PC-9 (cell line): ENCODE data around the gene SND1. TPM values are rescaled to one million over a fixed set of nuclear protein-coding genes. Genes with fewer than 3 reads are reported as not detected.

Experiments
- BruUV-seq: library from RNA; stranded (reverse); fragments of 400-500 nt; replicated peaks from 2 replicates; lab custom pipeline; 2021; lab: Mats Ljungman, UMichigan
- CTCF ChIA-PET: fragments of 300-600 bp; sonication (Branson Sonifier 250); formaldehyde crosslinking; loops from one replicate; lab custom pipeline; 2022; ENCODE audit warnings: antibody characterized with exemption; lab: Charles Lee
- POLR2A ChIA-PET: fragments of 300-600 bp; sonication (Branson Sonifier 250); formaldehyde crosslinking; loops from one replicate; lab custom pipeline; 2022; ENCODE audit warnings: antibody characterized with exemption; ENCODE audit not compliant: unreplicated experiment; lab: Charles Lee
- DNase-seq, 2 experiments: peaks; one replicate each; pipeline versions ENCODE4 v3.0.0 to v3.0.0-alpha.2; 2015 to 2022; ENCODE audit warnings: mixed read lengths in 1 of 2
- H2AFZ ChIP-seq: fragments of 200-600 bp; sonication (generic); 2 replicates; pipeline ENCODE4 v1.8.1; 2017; ENCODE audit warnings: antibody characterized with exemption
- H3F3A ChIP-seq: fragments of 200-600 bp; sonication (generic); 2 replicates; pipeline ENCODE4 v1.8.1; 2017; ENCODE audit warnings: antibody characterized with exemption, mild to moderate bottlenecking, low read depth; ENCODE audit not compliant: insufficient read depth
- H3K27ac ChIP-seq: fragments of 200-600 bp; sonication (generic); 2 replicates; pipeline ENCODE4 v1.6.1; 2016; ENCODE audit warnings: mixed run types
- H3K27me3 ChIP-seq: fragments of 200-600 bp; sonication (generic); 2 replicates; pipeline ENCODE4 v1.6.1; 2016; ENCODE audit warnings: low read depth, mixed run types; ENCODE audit not compliant: insufficient read depth
- H3K36me3 ChIP-seq: fragments of 200-600 bp; sonication (generic); 2 replicates; pipeline ENCODE4 v1.6.1; 2016; ENCODE audit warnings: low read depth, mixed run types
- H3K4me1 ChIP-seq: fragments of 200-600 bp; sonication (generic); replicated peaks from 2 replicates; pipeline ENCODE4 v1.6.1; 2016; ENCODE audit warnings: mixed run types; ENCODE audit not compliant: insufficient read depth
- H3K4me2 ChIP-seq: fragments of 200-600 bp; sonication (generic); 2 replicates; pipeline ENCODE4 v1.6.1; 2017; ENCODE audit warnings: mixed run types
- H3K4me3 ChIP-seq: fragments of 200-600 bp; sonication (generic); 2 replicates; pipeline ENCODE4 v1.6.1; 2016; ENCODE audit warnings: mixed run types
- H3K79me2 ChIP-seq: fragments of 200-600 bp; sonication (generic); 2 replicates; pipeline ENCODE4 v1.6.1; 2017; ENCODE audit warnings: low read depth, mixed run types
- H3K9me2 ChIP-seq: fragments of 200-600 bp; sonication (generic); 2 replicates; pipeline ENCODE4 v1.8.1; 2017; ENCODE audit warnings: mild to moderate bottlenecking; ENCODE audit not compliant: insufficient read depth
- H3K9me3 ChIP-seq: fragments of 200-600 bp; sonication (generic); 2 replicates; pipeline ENCODE4 v1.8.1; 2016; ENCODE audit warnings: low read depth; ENCODE audit not compliant: insufficient read depth
- H4K20me1 ChIP-seq: fragments of 200-600 bp; sonication (generic); 2 replicates; pipeline ENCODE4 v1.8.1; 2017; ENCODE audit not compliant: insufficient read depth
- EZH2 ChIP-seq: fragments of 200-600 bp; sonication (generic); IDR thresholded peaks from 2 replicates; pipeline ENCODE4 v1.8.0; 2017; ENCODE audit warnings: antibody characterized with exemption, low read depth
- intact Hi-C: fragments of 100-400 bp; cut with micrococcal nuclease; formaldehyde crosslinking; loops from one replicate; pipeline ENCODE4 v1.10.0; 2022; ENCODE audit not compliant: unreplicated experiment
- total RNA-seq: library from RNA; stranded (reverse); gene quantifications from 2 replicates; pipeline ENCODE4 v1.2.3, GENCODE V29; 2021
- TF ChIP-seq, protein P1 (sequence below): fragments of 200-600 bp; sonication (generic); conservative IDR thresholded peaks from 2 replicates; pipeline ENCODE4 v1.6.1; 2017; ENCODE audit warnings: mixed run types, antibody characterized with exemption, mild to moderate bottlenecking, moderate library complexity

SND1 gene
- total RNA-seq, 1 experiment from 2014 or later = 273 TPM

DNA sequence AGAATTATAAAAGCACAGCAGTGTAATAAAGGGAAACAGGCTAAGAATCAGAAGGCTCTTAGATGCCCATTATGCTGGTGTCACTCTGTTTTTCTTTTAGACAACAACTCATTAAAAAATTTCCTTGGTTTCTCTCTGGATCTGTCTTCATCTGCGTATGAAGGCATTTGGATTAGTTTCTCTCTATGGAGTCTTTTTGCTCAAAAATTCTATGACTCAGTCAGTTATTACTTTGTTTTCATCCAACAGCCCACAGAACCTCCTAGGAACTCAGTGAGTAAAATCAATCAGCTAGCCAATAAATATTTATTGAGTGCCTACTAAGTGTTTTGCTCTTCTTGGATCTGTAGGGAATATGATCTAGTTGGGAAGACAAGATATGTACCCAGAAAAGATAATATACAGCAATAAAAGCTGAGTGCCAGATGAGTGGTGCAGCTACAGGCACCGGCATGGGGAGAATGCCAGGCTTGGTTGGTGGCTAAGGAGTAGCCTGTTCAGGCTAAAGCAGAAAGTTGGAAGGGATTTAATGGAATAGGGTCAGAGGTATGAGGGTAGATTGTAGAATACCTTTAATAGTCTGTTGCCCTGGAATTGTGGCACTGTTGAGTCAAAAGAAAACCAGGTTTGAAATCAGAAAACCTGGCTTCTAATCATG lies 223.1 kb downstream of the SND1 start:
- Histone ChIP-seq H3K4me1 (no peaks in the 10 kb centered on the region), H3K36me3 (no peaks in the 10 kb centered on the region), H3K27ac (no peak overlapping the region), H2AFZ (no peak overlapping the region), H3K4me2 (no peak overlapping the region), H3K9me3 (no peaks in the 10 kb centered on the region), H3K79me2 (peaks cover 34% of the 10 kb centered on the region), H3K4me3 (no peak overlapping the region), H3K9me2 (no peaks in the 10 kb centered on the region), H3K27me3 (no peaks in the 10 kb centered on the region), H3F3A (no peaks in the 10 kb centered on the region), H4K20me1 (peaks cover 18% of the 10 kb centered on the region)
- DNase-seq = no peak
- POLR2A ChIA-PET = no interaction called here
- CTCF ChIA-PET = no interaction called here
- no TSS peak for BruUV-seq
- TF ChIP-seq, protein P1, sequence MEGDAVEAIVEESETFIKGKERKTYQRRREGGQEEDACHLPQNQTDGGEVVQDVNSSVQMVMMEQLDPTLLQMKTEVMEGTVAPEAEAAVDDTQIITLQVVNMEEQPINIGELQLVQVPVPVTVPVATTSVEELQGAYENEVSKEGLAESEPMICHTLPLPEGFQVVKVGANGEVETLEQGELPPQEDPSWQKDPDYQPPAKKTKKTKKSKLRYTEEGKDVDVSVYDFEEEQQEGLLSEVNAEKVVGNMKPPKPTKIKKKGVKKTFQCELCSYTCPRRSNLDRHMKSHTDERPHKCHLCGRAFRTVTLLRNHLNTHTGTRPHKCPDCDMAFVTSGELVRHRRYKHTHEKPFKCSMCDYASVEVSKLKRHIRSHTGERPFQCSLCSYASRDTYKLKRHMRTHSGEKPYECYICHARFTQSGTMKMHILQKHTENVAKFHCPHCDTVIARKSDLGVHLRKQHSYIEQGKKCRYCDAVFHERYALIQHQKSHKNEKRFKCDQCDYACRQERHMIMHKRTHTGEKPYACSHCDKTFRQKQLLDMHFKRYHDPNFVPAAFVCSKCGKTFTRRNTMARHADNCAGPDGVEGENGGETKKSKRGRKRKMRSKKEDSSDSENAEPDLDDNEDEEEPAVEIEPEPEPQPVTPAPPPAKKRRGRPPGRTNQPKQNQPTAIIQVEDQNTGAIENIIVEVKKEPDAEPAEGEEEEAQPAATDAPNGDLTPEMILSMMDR = no peak
- no peak for TF ChIP-seq EZH2
- intact Hi-C loops = no loop called here

DNA sequence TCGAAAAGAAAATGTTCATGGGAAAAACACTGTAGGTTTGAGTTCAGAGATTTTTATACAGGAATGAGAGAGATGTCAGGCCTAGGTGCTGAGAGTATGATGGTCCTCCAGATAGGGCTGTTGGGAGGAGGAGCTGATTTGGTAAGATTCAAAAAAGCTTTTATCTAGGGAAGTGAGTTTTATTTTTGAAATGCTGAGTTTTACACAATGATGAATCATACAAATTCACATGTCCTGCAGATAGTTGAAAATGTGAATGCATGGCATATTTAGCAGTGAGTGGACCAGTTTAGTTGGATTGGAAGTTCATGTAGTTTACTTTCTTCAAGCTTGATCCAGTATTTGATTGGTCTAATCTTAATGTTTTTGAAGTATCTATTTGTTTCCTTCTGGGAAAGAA lies 224.4 kb downstream of the SND1 start:
- no peak overlapping the region for H3K4me2 ChIP-seq
- no peaks in the 10 kb centered on the region for H3K9me2 ChIP-seq
- H2AFZ ChIP-seq = no peak overlapping the region
- intact Hi-C loops = no loop called here
- peaks cover 20% of the 10 kb centered on the region for H4K20me1 ChIP-seq
- BruUV-seq = no TSS peak
- POLR2A ChIA-PET = no interaction called here
- CTCF ChIA-PET = no interaction called here
- peaks cover 31% of the 10 kb centered on the region for H3K79me2 ChIP-seq
- TF ChIP-seq, protein P1 = no peak
- TF ChIP-seq EZH2 = no peak
- no peaks in the 10 kb centered on the region for H3F3A ChIP-seq
- no peaks in the 10 kb centered on the region for H3K27me3 ChIP-seq
- DNase-seq = no peak
- no peaks in the 10 kb centered on the region for H3K9me3 ChIP-seq
- H3K27ac ChIP-seq = no peak overlapping the region
- no peaks in the 10 kb centered on the region for H3K4me1 ChIP-seq
- no peak overlapping the region for H3K4me3 ChIP-seq
- H3K36me3 ChIP-seq = no peaks in the 10 kb centered on the region

DNA sequence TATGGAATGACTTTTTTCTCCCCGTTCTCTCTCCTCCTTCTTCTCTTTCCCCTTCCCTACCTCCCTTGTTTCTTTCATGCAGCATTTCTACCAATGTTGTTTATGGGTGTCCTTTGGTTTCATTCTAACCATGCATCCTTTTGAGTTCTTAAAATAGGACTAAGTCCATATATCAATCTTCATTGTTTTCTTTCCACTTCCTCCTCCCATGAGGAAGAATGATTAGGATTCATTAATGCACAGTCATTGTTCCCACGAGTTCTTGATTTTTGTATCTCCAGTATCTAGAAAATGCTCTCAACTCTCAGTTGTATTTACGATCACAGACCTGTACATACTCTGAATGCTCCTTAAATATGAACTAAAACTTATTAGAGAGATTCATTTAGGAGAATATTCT lies 226.0 kb downstream of the SND1 start:
- ChIA-PET CTCF (no interaction called here), POLR2A (no interaction called here)
- no peak overlapping the region for H2AFZ ChIP-seq
- H3K36me3 ChIP-seq = no peaks in the 10 kb centered on the region
- H3K9me2 ChIP-seq = no peaks in the 10 kb centered on the region
- H3K4me2 ChIP-seq = no peak overlapping the region
- no peaks in the 10 kb centered on the region for H3K27me3 ChIP-seq
- BruUV-seq = no TSS peak
- DNase-seq = no peak
- no peak overlapping the region for H3K4me3 ChIP-seq
- no peak overlapping the region for H3K27ac ChIP-seq
- peaks cover 36% of the 10 kb centered on the region for H3K79me2 ChIP-seq
- intact Hi-C loops = no loop called here
- TF ChIP-seq EZH2 = no peak
- TF ChIP-seq, protein P1 = no peak
- H3K9me3 ChIP-seq = no peaks in the 10 kb centered on the region
- H3F3A ChIP-seq = no peaks in the 10 kb centered on the region
- H3K4me1 ChIP-seq = no peaks in the 10 kb centered on the region
- H4K20me1 ChIP-seq = peaks cover 16% of the 10 kb centered on the region
